Left ventricle myocardium inferior (tissue), 1 donor: ENCODE data around the gene MUC6. TPM values are rescaled to one million over a fixed set of nuclear protein-coding genes. Genes with fewer than 3 reads are reported as not detected.

Experiments used
- DNase-seq: peaks from one replicate; pipeline ENCODE4 v3.0.0-alpha.2; 2020
- H3K27ac ChIP-seq: fragments of 200-600 bp; replicated peaks from 2 replicates; pipeline ENCODE4 v1.8.0; 2021
- H3K27me3 ChIP-seq: fragments of 200-600 bp; 2 replicates; pipeline ENCODE4 v1.8.0; 2021; ENCODE audit warnings: low read depth
- H3K36me3 ChIP-seq: fragments of 200-600 bp; 2 replicates; pipeline ENCODE4 v1.8.0; 2021
- H3K4me1 ChIP-seq: fragments of 200-600 bp; 2 replicates; pipeline ENCODE4 v1.8.0; 2021
- H3K4me3 ChIP-seq: fragments of 200-600 bp; 2 replicates; pipeline ENCODE4 v1.8.0; 2021; ENCODE audit warnings: mild to moderate bottlenecking, moderate library complexity
- H3K9me3 ChIP-seq: fragments of 200-600 bp; replicated peaks from 2 replicates; pipeline ENCODE4 v1.8.0; 2021
- intact Hi-C: fragments of 100-400 bp; cut with micrococcal nuclease; formaldehyde crosslinking; loops from one replicate; pipeline ENCODE4 v1.11.0; 2022
- total RNA-seq: library from RNA; stranded (reverse); fragmentation: NEBNext Ultra II Directional; extraction: Animal tissue kit (Norgen Biotek cat#: 25700); gene quantifications from one replicate; pipeline ENCODE4 v1.2.1, GENCODE V29; 2021
- TF ChIP-seq, protein P1 (sequence below): fragments of 200-600 bp; IDR thresholded peaks from 2 replicates; pipeline ENCODE4 v1.8.0; 2021; ENCODE audit warnings: antibody characterized with exemption, mild to moderate bottlenecking, borderline replicate concordance
- donor health status: DM: no; HTN: yes; CAD: no; lungs with severe emphysema.

Gene MUC6
- total RNA-seq, 1 donor from 2014 or later = not detected

DNA sequence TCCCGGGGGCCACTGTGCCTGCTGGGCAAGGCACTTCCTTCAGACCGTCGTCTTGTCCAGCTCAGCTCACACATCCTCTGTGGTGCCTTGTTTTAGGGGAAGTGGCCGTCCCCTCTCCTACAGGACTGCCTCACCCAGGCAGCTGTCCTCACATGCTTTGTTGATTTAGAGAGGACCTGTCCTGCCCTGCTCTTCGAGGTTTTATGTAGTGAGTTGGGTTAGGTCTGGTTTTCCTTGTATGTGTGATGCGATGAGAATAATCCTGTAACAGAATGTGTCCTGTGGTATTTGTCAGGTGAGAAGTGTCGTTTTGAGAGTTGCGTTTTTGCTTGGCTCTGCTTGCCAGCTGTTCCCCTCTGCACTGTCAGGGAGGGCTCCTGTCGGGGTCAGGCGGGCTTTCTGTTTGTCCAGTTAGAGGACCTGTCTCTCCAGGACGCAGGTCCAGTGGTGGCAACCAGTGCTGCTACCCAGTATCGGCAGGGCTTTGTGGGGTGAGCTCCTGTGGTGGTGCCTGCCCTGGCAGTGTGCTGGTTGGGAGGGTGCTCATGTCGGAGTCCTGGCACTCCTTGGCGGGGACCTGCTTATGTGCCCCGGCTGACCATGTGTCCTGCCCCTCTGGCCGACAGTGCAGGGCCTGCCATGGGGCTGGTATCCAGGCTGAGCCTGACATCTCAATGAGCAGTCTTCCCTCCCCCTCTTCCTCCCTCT is 41.3 kb downstream of the MUC6 start:
- no peak overlapping the region for H3K27ac ChIP-seq
- no peak for DNase-seq
- H3K4me3 ChIP-seq = no peak overlapping the region
- intact Hi-C loops = no loop called here
- H3K27me3 ChIP-seq = no peaks in the 10 kb centered on the region
- H3K4me1 ChIP-seq = peaks cover 11% of the 10 kb centered on the region
- TF ChIP-seq, protein P1, sequence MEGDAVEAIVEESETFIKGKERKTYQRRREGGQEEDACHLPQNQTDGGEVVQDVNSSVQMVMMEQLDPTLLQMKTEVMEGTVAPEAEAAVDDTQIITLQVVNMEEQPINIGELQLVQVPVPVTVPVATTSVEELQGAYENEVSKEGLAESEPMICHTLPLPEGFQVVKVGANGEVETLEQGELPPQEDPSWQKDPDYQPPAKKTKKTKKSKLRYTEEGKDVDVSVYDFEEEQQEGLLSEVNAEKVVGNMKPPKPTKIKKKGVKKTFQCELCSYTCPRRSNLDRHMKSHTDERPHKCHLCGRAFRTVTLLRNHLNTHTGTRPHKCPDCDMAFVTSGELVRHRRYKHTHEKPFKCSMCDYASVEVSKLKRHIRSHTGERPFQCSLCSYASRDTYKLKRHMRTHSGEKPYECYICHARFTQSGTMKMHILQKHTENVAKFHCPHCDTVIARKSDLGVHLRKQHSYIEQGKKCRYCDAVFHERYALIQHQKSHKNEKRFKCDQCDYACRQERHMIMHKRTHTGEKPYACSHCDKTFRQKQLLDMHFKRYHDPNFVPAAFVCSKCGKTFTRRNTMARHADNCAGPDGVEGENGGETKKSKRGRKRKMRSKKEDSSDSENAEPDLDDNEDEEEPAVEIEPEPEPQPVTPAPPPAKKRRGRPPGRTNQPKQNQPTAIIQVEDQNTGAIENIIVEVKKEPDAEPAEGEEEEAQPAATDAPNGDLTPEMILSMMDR = no peak
- H3K9me3 ChIP-seq = no peaks in the 10 kb centered on the region
- peaks cover 63% of the 10 kb centered on the region for H3K36me3 ChIP-seq

GRCh38 chr11:993632-994167 is 42.8 kb downstream of the MUC6 start:
- TF ChIP-seq, protein P1 = no peak
- Histone ChIP-seq H3K27ac (no peak overlapping the region), H3K36me3 (peaks cover 67% of the 10 kb centered on the region), H3K4me1 (peaks cover 11% of the 10 kb centered on the region), H3K9me3 (no peaks in the 10 kb centered on the region), H3K4me3 (no peak overlapping the region), H3K27me3 (no peaks in the 10 kb centered on the region)
- no peak for DNase-seq
- intact Hi-C loops = no loop called here

GRCh38 chr11:992577-992976 is 43.9 kb downstream of the MUC6 start:
- H3K27ac ChIP-seq = no peak overlapping the region
- no peaks in the 10 kb centered on the region for H3K27me3 ChIP-seq
- H3K36me3 ChIP-seq = peaks cover 78% of the 10 kb centered on the region
- no peaks in the 10 kb centered on the region for H3K9me3 ChIP-seq
- H3K4me3 ChIP-seq = no peak overlapping the region
- intact Hi-C loops = no loop called here
- TF ChIP-seq, protein P1 = no peak
- H3K4me1 ChIP-seq = peaks cover 11% of the 10 kb centered on the region
- no peak for DNase-seq

GRCh38 chr11:991711-992307 is 44.7 kb downstream of the MUC6 start:
- H3K4me1 ChIP-seq = peaks cover 12% of the 10 kb centered on the region
- TF ChIP-seq, protein P1 = no peak

GRCh38 chr11:991034-991433 is 45.5 kb downstream of the MUC6 start:
- intact Hi-C loops = no loop called here
- peaks cover 17% of the 10 kb centered on the region for H3K4me1 ChIP-seq
- H3K36me3 ChIP-seq = peaks cover 83% of the 10 kb centered on the region
- H3K27ac ChIP-seq = no peak overlapping the region
- TF ChIP-seq, protein P1 = no peak
- no peak for DNase-seq
- H3K9me3 ChIP-seq = no peaks in the 10 kb centered on the region
- no peaks in the 10 kb centered on the region for H3K27me3 ChIP-seq
- H3K4me3 ChIP-seq = no peak overlapping the region

More at GRCh38 chr11:991711-992307, 44.7 kb downstream of the MUC6 start:
- H3K27ac ChIP-seq = no peak overlapping the region
- H3K36me3 ChIP-seq = peaks cover 83% of the 10 kb centered on the region
- H3K4me3 ChIP-seq = no peak overlapping the region
- intact Hi-C loops = no loop called here
- H3K27me3 ChIP-seq = no peaks in the 10 kb centered on the region
- DNase-seq = no peak
- H3K9me3 ChIP-seq = no peaks in the 10 kb centered on the region
